Psoas muscle (tissue), 8 donors: ENCODE measurements around the gene TGM6. TPM values are rescaled to one million over a fixed set of nuclear protein-coding genes. Genes with fewer than 3 reads are reported as not detected.

Experiments
- ATAC-seq, 4 donors: fragments of 200-7000 bp; cut with Tn5 transposase; one replicate each; pipeline ENCODE4 v1.9.1; 2020; ENCODE audit warnings: moderate library complexity in 3 of 4, mild to moderate bottlenecking in 2 of 4
- DNase-seq, 2 donors: peaks; one replicate each; pipeline ENCODE4 v3.0.0-alpha.2; 2020
- H3K27ac ChIP-seq: fragments of 200-600 bp; one replicate; pipeline ENCODE4 v1.8.0; 2022
- H3K27me3 ChIP-seq, 3 donors: fragments of 200-600 bp in 1 of 3; one replicate each; pipeline versions ENCODE4 v1.6.1 to v1.8.0; 2013 to 2022; ENCODE audit warnings: low read length in 2 of 3, mild to moderate bottlenecking in 2 of 3, moderate library complexity in 1 of 3; ENCODE audit not compliant: insufficient read depth in 3 of 3
- H3K36me3 ChIP-seq, 2 donors: fragments of 200-600 bp in 1 of 2; one replicate each; pipeline versions ENCODE4 v1.6.1 to v1.8.0; 2013 to 2022; ENCODE audit warnings: low read depth in 1 of 2, mild to moderate bottlenecking in 1 of 2, moderate library complexity in 1 of 2; ENCODE audit not compliant: insufficient read depth in 1 of 2
- H3K4me1 ChIP-seq: fragments of 200-600 bp; one replicate; pipeline ENCODE4 v1.8.0; 2022
- H3K4me3 ChIP-seq: fragments of 200-600 bp; one replicate; pipeline ENCODE4 v1.8.0; 2022; ENCODE audit warnings: mild to moderate bottlenecking
- H3K9me3 ChIP-seq: fragments of 200-600 bp; one replicate; pipeline ENCODE4 v1.8.0; 2022
- CTCF ChIP-seq: fragments of 200-600 bp; IDR thresholded peaks from one replicate; pipeline ENCODE4 v1.8.0; 2022; ENCODE audit warnings: antibody characterized with exemption
- WGBS, 3 donors: extraction: QIAGEN DNeasy Blood & Tissue Kit; methylation state at CpG; one replicate each; pipeline versions ENCODE4 v1.1.6 to v1.1.7; 2013; 5-methylcytosine and 5-hydroxymethylcytosine counted together
- intact Hi-C, 2 donors: fragments of 100-400 bp; cut with DNase I; formaldehyde crosslinking; loops; one replicate each; pipeline versions ENCODE4 v1.11.0 to v1.14.2; 2022
- polyA plus RNA-seq, 3 donors: library from polyadenylated mRNA; stranded (reverse); fragments of 200-250 nt; gene quantifications; one replicate each; pipeline ENCODE4 v1.2.3, GENCODE V29; 2013
- total RNA-seq, 4 donors: library from RNA; stranded (reverse); fragmentation: NEBNext Ultra II Directional in 2 of 4; extraction: Animal tissue kit (Norgen Biotek cat#: 25700) in 2 of 4; gene quantifications; one replicate each; pipeline versions ENCODE4 v1.2.1 to v1.2.4, GENCODE V29; 2021 to 2023
- donor health status: healthy with polysubstance abuse.
- donor health status: DM: no; HTN: no; CAD: no; lungs with moderate emphysema.
- donor health status: Bipolar disorder and iron deficiency.
- donor health status: healthy.
- donor health status: DM: yes; HTN: yes; CAD: no.
- donor health status: DM: no; HTN: no; CAD: no.
- donor health status: DM: no; HTN: no; CAD: no.
- donor health status: DM: yes; HTN: yes; CAD: no.

The TGM6 gene
- total and polyA plus RNA-seq, 7 donors = not detected

DNA sequence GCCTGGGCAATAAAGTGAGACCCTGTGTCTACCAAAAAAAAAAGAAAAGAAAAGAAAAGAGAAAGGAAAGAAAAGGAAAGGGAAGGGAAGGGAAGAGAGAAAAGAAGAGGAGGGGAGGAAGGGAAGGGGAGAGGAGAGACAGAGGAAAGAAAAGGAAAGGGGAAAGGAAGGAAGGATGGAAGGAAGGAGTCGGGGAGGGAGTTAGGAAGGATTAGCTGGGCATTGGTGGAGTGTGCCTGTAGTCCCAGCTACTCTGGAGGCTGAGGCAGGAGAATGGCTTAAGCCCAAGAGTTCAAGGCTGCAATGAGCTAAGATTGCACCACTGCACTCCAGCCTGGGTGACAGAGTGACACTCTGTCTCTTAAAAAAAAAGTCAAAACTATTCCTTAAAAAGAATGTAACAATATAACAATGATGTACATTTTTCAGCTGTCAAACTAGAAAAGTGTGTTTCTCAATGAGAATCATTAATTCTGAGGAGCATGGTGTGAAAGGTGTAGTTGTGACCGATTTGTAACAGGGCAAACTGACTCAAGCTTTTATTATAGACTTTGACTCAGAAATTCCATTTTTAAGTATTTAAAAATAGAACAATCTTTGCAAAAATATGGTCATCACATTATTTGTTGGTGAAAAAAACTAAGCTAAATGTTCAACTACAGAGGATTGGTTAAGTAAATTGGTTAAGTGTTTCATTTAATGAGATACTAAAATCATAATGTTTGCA lies 75.2 kb downstream of the TGM6 start:
- ATAC-seq = no peak
- H3K4me1 ChIP-seq = no peaks in the 10 kb centered on the region
- peaks cover 8 to 28% of the 10 kb centered on the region in 2 donors for H3K36me3 ChIP-seq
- no peak overlapping the region for H3K4me3 ChIP-seq
- no peaks in the 10 kb centered on the region for H3K9me3 ChIP-seq
- TF ChIP-seq CTCF = no peak
- no peak overlapping the region for H3K27ac ChIP-seq
- DNase-seq = no peak
- intact Hi-C loops = no loop called here
- 57 to 77% (median 64%) methylated on average over 2 of the region's 2 CpGs for WGBS, 3 donors
- H3K27me3 ChIP-seq = no peaks in the 10 kb centered on the region

- ATAC-seq (no peak), DNase-seq (no peak)
- Histone ChIP-seq H3K36me3 (peaks cover 30 to 59% of the 10 kb centered on the region in 2 donors), H3K9me3 (no peaks in the 10 kb centered on the region), H3K4me1 (no peaks in the 10 kb centered on the region), H3K27ac (no peak overlapping the region), H3K27me3 (no peaks in the 10 kb centered on the region), H3K4me3 (no peak overlapping the region)
- 86 to 93% (median 89%) methylated on average over 3 of the region's 3 CpGs for WGBS, 3 donors
- TF ChIP-seq CTCF = no peak
- intact Hi-C loops = no loop called here
Measured at GRCh38 chr20:2458919-2459499, 78.3 kb downstream of the TGM6 start.

GRCh38 chr20:2459981-2460751 lies 79.5 kb downstream of the TGM6 start:
- WGBS, 3 donors = 46 to 55% (median 55%) methylated on average over 1 of the region's 1 CpG
- DNase-seq (no peak), ATAC-seq (no peak)
- Histone ChIP-seq H3K9me3 (no peaks in the 10 kb centered on the region), H3K4me1 (no peaks in the 10 kb centered on the region), H3K27ac (no peak overlapping the region), H3K4me3 (no peak overlapping the region), H3K27me3 (no peaks in the 10 kb centered on the region), H3K36me3 (peaks cover 32 to 71% of the 10 kb centered on the region in 2 donors)
- intact Hi-C loops = no loop called here
- no peak for TF ChIP-seq CTCF

- 84 to 96% (median 88%) methylated on average over 4 of the region's 4 CpGs for WGBS, 3 donors
- no peak for ATAC-seq
- intact Hi-C loops = no loop called here
Measured at GRCh38 chr20:2460752-2461424, 80.2 kb downstream of the TGM6 start.

More at GRCh38 chr20:2460752-2461424, 80.2 kb downstream of the TGM6 start:
- no peak for TF ChIP-seq CTCF
- peaks cover 33 to 78% of the 10 kb centered on the region in 2 donors for H3K36me3 ChIP-seq
- no peaks in the 10 kb centered on the region for H3K27me3 ChIP-seq
- H3K4me3 ChIP-seq = no peak overlapping the region
- H3K27ac ChIP-seq = no peak overlapping the region
- no peaks in the 10 kb centered on the region for H3K4me1 ChIP-seq
- no peak for DNase-seq
- no peaks in the 10 kb centered on the region for H3K9me3 ChIP-seq
